Brain pericyte (primary cell): Measurements from ENCODE around the gene PGM1.

Source experiments
- DNase-seq: peaks from one replicate; pipeline ENCODE4 v3.0.0-alpha.2; 2012; ENCODE audit warnings: low read depth, low spot score

Gene PGM1

GRCh38 chr1:63633281-63633680 is 40.1 kb downstream of the PGM1 start:
- DNase-seq = no peak

GRCh38 chr1:63634471-63634870 is 41.3 kb downstream of the PGM1 start:
- no peak for DNase-seq

GRCh38 chr1:63635681-63636080 is 42.5 kb downstream of the PGM1 start:
- peak; percentile 44 for DNase-seq

- DNase-seq = no peak
Observed at GRCh38 chr1:63636192-63637105, 43.2 kb downstream of the PGM1 start.

- no peak for DNase-seq
Observed at GRCh38 chr1:63638471-63638870, 45.3 kb downstream of the PGM1 start.

- no peak for DNase-seq
Observed at GRCh38 chr1:63638875-63639274, 45.7 kb downstream of the PGM1 start.

GRCh38 chr1:63640633-63641567 is 47.7 kb downstream of the PGM1 start:
- no peak for DNase-seq

- no peak for DNase-seq
Observed at GRCh38 chr1:63641615-63642014, 48.4 kb downstream of the PGM1 start.

GRCh38 chr1:63642901-63643300 is 49.7 kb downstream of the PGM1 start:
- no peak for DNase-seq

GRCh38 chr1:63643517-63643916 is 50.3 kb downstream of the PGM1 start:
- no peak for DNase-seq

- DNase-seq = no peak
Observed at GRCh38 chr1:63643926-63644325, 50.7 kb downstream of the PGM1 start.

- DNase-seq = no peak
Observed at GRCh38 chr1:63645317-63645716, 52.1 kb downstream of the PGM1 start.

GRCh38 chr1:63648689-63649088 is 55.5 kb downstream of the PGM1 start:
- DNase-seq = no peak

GRCh38 chr1:63651161-63651701 is 58.0 kb downstream of the PGM1 start:
- DNase-seq = no peak

GRCh38 chr1:63653976-63654375 is 60.8 kb downstream of the PGM1 start:
- DNase-seq = no peak

GRCh38 chr1:63659448-63659847 is 66.2 kb downstream of the PGM1 start:
- no peak for DNase-seq

GRCh38 chr1:63662056-63662836 is 69.0 kb downstream of the PGM1 start:
- no peak for DNase-seq

- DNase-seq = no peak
Observed at GRCh38 chr1:63662841-63663240, 69.6 kb downstream of the PGM1 start.

- no peak for DNase-seq
Observed at GRCh38 chr1:63663301-63663700, 70.1 kb downstream of the PGM1 start.

- DNase-seq = no peak
Observed at GRCh38 chr1:63663873-63664272, 70.7 kb downstream of the PGM1 start.

GRCh38 chr1:63664742-63665141 is 71.5 kb downstream of the PGM1 start:
- DNase-seq = no peak
